A673 (cell line): ENCODE results near the gene ZNF234. TPM values are rescaled to one million over a fixed set of nuclear protein-coding genes. Genes with fewer than 3 reads are reported as not detected.

Source experiments
- BruUV-seq: library from RNA; stranded (reverse); fragments of 400-500 nt; replicated peaks from 2 replicates; lab custom pipeline; 2021; lab: Mats Ljungman, UMichigan
- CTCF ChIA-PET: fragments of 300-600 bp; sonication (Branson Sonifier 250); formaldehyde crosslinking; loops from one replicate; lab custom pipeline; 2022; ENCODE audit warnings: antibody characterized with exemption; lab: Charles Lee
- POLR2A ChIA-PET: fragments of 300-600 bp; sonication (Branson Sonifier 250); formaldehyde crosslinking; loops from one replicate; lab custom pipeline; 2022; ENCODE audit warnings: antibody characterized with exemption; ENCODE audit not compliant: low non-redundant PET; lab: Charles Lee
- DNase-seq: peaks from one replicate; pipeline ENCODE4 v3.0.0-alpha.2; 2015; ENCODE audit warnings: low spot score
- H3K27ac ChIP-seq: fragments of 200-600 bp; sonication (generic); 2 replicates; pipeline ENCODE4 v1.5.1; 2016; ENCODE audit warnings: mixed run types, low read depth, mild to moderate bottlenecking, mixed read lengths, antibody characterized with exemption, low read length; ENCODE audit not compliant: poor library complexity, severe bottlenecking
- H3K27me3 ChIP-seq: fragments of 200-600 bp; sonication (generic); replicated peaks from 2 replicates; pipeline ENCODE4 v1.6.1; 2017; ENCODE audit warnings: mixed run types, low read depth, mild to moderate bottlenecking, mixed read lengths, antibody characterized with exemption, low read length; ENCODE audit not compliant: insufficient read depth, poor library complexity
- H3K36me3 ChIP-seq: fragments of 200-600 bp; sonication (generic); 2 replicates; pipeline ENCODE4 v1.6.1; 2016; ENCODE audit warnings: mixed run types, mild to moderate bottlenecking, mixed read lengths, antibody characterized with exemption, low read length; ENCODE audit not compliant: insufficient read depth, poor library complexity, severe bottlenecking
- H3K4me1 ChIP-seq: fragments of 200-600 bp; sonication (generic); 2 replicates; pipeline ENCODE4 v1.6.1; 2017; ENCODE audit warnings: mixed run types, mild to moderate bottlenecking, mixed read lengths, antibody characterized with exemption, low read length; ENCODE audit not compliant: insufficient read depth, poor library complexity, severe bottlenecking
- H3K4me3 ChIP-seq: fragments of 200-600 bp; sonication (generic); 2 replicates; pipeline ENCODE4 v1.5.1; 2016; ENCODE audit warnings: low read depth, mixed run types, mild to moderate bottlenecking, mixed read lengths, low read length; ENCODE audit not compliant: poor library complexity, severe bottlenecking
- H3K9me3 ChIP-seq: fragments of 200-600 bp; sonication (generic); 2 replicates; pipeline ENCODE4 v1.6.1; 2016; ENCODE audit warnings: mixed run types, low read depth, mild to moderate bottlenecking, mixed read lengths, antibody characterized with exemption, low read length; ENCODE audit not compliant: poor library complexity, severe bottlenecking
- EZH2 ChIP-seq: fragments of 200-600 bp; sonication (generic); IDR thresholded peaks from 2 replicates; pipeline ENCODE4 v1.6.1; 2017; ENCODE audit warnings: borderline replicate concordance, low read depth, mild to moderate bottlenecking, mixed read lengths, antibody characterized with exemption, low read length; ENCODE audit not compliant: poor library complexity, severe bottlenecking
- intact Hi-C: fragments of 100-400 bp; cut with micrococcal nuclease; formaldehyde crosslinking; loops from one replicate; pipeline ENCODE4 v1.10.0; 2022; ENCODE audit not compliant: unreplicated experiment
- total RNA-seq: library from RNA; stranded (reverse); gene quantifications from 2 replicates; pipeline ENCODE4 v1.2.3, GENCODE V29; 2021
- TF ChIP-seq, protein P1 (sequence below): fragments of 300-800, 200-600 bp; sonication (generic); conservative IDR thresholded peaks from 2 replicates; pipeline ENCODE4 v1.5.1; 2017; ENCODE audit warnings: low read depth, mild to moderate bottlenecking, antibody characterized with exemption, low read length, moderate library complexity, mixed read lengths

The ZNF234 gene
- total RNA-seq, 1 experiment from 2014 or later: 17.1 TPM

DNA sequence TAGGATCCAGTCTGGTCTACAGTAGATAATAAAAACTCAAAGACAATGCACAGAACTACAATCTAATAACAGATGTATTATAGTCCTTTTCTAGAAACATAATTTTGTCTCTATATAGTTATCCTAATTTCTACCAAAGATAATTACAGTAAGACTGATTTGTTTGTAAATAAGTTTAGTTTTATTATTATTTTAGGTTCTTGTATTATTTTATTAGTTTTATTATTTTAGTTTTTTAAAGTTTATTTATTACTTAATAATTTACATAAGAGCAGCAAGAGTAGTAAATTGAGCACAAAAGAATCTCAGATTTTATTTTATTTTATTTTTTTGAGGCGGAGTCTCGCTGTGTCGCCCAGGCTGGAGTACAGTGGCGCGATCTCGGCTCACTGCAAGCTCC lies 48.7 kb downstream of the ZNF234 start:
- ChIA-PET CTCF (no interaction called here), POLR2A (no interaction called here)
- TF ChIP-seq EZH2: no peak
- TF ChIP-seq, protein P1, sequence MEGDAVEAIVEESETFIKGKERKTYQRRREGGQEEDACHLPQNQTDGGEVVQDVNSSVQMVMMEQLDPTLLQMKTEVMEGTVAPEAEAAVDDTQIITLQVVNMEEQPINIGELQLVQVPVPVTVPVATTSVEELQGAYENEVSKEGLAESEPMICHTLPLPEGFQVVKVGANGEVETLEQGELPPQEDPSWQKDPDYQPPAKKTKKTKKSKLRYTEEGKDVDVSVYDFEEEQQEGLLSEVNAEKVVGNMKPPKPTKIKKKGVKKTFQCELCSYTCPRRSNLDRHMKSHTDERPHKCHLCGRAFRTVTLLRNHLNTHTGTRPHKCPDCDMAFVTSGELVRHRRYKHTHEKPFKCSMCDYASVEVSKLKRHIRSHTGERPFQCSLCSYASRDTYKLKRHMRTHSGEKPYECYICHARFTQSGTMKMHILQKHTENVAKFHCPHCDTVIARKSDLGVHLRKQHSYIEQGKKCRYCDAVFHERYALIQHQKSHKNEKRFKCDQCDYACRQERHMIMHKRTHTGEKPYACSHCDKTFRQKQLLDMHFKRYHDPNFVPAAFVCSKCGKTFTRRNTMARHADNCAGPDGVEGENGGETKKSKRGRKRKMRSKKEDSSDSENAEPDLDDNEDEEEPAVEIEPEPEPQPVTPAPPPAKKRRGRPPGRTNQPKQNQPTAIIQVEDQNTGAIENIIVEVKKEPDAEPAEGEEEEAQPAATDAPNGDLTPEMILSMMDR: no peak
- H3K27me3 ChIP-seq: peaks cover 8% of the 10 kb centered on the region
- intact Hi-C loops: no loop called here
- BruUV-seq: no TSS peak
- H3K9me3 ChIP-seq: peaks cover 6% of the 10 kb centered on the region
- no peak overlapping the region for H3K27ac ChIP-seq
- H3K4me3 ChIP-seq: no peak overlapping the region
- H3K4me1 ChIP-seq: no peaks in the 10 kb centered on the region
- H3K36me3 ChIP-seq: no peaks in the 10 kb centered on the region
- no peak for DNase-seq

DNA sequence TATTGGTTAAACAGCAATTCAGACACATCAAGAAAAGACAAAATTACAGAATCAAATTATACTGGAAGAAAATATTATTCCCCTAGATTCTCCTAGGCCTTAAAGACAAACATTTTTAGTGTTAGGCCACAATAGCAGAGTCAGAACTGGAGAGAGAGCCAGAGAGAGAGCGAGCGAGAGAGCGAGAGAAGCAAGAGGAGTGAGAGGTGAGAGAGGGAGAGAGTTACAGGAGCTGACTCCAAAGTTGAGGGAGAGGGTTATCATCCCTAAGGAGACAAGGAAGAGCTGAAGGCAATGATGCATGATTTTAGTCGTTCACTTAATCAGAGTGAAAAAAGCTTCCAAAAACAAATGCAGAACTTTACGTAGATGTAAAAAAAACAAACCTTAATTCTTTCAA lies 50.8 kb downstream of the ZNF234 start:
- Histone ChIP-seq H3K36me3 (no peaks in the 10 kb centered on the region), H3K27ac (no peak overlapping the region), H3K4me1 (no peaks in the 10 kb centered on the region), H3K9me3 (peaks cover 6% of the 10 kb centered on the region), H3K27me3 (peaks cover 8% of the 10 kb centered on the region), H3K4me3 (no peak overlapping the region)
- ChIA-PET POLR2A (no interaction called here), CTCF (no interaction called here)
- DNase-seq: no peak
- TF ChIP-seq, protein P1: no peak
- intact Hi-C loops: no loop called here
- BruUV-seq: no TSS peak

DNA sequence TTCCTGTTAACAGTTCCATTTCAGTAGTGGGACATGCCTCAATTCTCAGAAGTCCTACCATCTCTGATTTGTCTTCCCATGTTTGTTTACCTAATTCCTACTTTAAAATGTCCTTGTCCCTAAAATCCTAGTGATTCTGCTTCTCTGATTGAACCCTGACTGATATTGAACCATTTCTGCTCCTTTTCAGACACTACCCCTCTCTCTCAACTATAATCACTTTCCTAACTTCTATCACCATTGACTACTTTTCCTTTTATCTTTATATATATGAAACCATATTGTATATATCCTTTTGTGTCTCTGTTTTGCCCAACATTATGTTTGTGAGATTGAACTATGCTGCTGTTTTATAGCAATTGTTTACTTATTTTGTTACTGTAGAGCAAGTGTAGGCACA lies 55.4 kb downstream of the ZNF234 start:
- H3K27ac ChIP-seq: no peak overlapping the region
- TF ChIP-seq, protein P1: no peak
- no peak for TF ChIP-seq EZH2
- no peaks in the 10 kb centered on the region for H3K4me1 ChIP-seq
- BruUV-seq: no TSS peak
- intact Hi-C loops: no loop called here
- H3K9me3 ChIP-seq: peaks cover 6% of the 10 kb centered on the region
- ChIA-PET POLR2A (no interaction called here), CTCF (no interaction called here)
- H3K4me3 ChIP-seq: no peak overlapping the region
- no peak for DNase-seq
- no peaks in the 10 kb centered on the region for H3K36me3 ChIP-seq
- peaks cover 8% of the 10 kb centered on the region for H3K27me3 ChIP-seq
